ENCODE results near the gene MAP3K3.

- TF ChIP-seq CTCF (IDR thresholded peaks at IDR 0.05; ENCODE audit: low read depth, low read length), result no peak
- TF ChIP-seq MYC (IDR thresholded peaks at IDR 0.05; ENCODE audit: low read depth, low read length), result no peak
- no peak for TF ChIP-seq MAX (IDR thresholded peaks at IDR 0.05; ENCODE audit: low read depth, low read length)
Observed at GRCh38 chr17:63682441-63682840, 60.2 kb downstream of the MAP3K3 start.
